DMS53 treated with DMSO at 0.1 percent for 48 hours (cell line): ENCODE results near the gene CENATAC.
"Not testable (repeated sequence)": the region's sequence is repeated elsewhere in the genome, so short reads cannot be mapped to it uniquely, and the experiment has no call there.

ENCODE experiments used
- DNase-seq: peaks from one replicate; lab custom pipeline; 2025; ENCODE audit not compliant: unreplicated experiment; lab: John Stamatoyannopoulos, UW

CENATAC gene

DNA sequence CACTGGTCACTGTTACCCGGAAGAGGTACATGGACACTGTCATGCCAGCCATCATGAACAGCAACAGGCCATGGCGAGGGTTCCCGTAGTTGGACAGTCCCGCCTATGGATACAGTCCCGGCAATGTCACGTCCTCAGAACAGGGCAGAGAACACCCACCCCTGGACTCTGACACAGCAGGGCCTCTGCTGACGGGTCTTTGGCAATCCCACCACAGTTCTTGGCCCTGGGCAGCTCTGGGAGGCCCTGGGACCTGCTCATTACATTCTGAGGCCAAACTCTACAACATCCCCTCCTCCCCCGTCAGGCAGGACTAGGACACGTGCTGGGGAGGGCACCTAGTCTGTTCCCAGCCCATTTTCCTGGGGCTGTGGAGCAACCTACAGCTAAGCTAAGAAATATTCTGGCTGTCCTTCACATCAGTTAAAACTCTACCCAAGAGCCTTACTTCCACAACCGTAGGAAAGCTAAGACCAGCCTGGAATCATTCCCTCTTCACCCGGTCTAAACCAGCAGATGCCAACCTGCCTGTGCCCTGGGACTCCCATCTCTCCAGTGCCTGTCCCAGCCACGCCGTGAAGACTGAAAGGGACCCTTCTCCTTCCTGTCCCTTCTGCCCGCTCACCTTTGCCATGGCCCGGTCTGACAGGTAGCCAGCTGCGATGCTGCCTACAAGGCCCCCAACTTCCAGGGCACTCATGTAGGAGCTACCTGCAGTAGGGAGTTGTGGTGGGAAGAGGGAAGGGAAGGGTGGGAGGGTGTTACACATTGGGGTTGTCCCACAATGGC, 28.2 kb downstream of the CENATAC start:
- DNase-seq = no peak

DNA sequence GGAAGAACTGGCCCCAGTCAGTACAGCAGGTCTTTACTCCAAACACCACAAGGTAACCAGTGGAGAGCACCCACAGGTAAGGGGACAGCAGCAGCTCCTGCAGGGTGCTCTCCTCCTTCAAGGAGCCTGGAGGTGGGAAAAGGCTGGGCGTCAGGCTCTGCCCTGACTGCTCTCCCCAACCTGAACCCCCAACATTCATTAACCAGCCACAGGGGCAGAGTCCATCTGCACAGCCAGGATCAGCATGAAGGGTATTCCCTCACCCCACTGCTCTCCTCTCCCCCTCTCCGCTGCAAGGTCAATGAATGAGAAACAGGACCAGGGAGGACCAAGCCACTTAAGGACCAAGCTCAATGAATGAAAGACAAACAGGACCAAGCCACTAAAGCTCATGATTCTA, 29.0 kb downstream of the CENATAC start:
- no peak for DNase-seq

DNA sequence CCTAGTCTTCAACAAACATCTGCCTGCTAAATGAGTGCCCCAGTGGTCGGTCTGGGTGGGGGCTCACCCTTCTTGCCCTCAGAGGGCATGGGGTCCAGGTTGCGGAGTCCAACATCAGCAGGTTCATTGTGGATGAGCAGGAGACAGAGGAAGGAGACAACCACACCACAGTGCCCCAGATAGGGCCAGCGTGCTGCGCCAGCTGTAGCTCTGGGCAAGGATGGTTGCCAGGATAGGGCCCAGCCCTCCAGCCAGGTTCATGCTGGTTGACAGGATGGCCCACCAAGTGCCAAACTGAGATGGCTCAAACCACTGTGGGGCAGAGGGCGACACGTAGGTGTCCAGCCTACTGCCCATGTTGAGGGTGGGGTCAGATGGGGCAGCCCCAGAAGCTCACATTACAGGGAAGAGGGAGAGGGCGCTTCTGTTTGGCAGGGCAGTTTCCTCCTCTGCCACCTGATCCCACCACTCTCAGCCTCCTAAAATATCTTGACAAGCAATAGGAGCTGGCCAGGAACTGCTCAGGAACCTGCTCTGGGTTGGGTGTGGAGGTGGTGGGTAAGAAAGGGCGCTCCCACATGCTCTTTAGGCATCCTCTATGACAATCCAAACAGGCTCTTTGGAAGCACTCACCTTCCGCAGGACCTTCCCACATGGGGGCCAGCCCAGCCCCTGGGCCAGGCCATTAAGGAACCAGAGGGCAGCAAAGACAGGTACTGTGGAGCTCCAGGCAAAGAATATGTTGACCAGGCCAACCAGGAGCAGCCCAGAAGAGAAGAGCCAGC, 29.8 kb downstream of the CENATAC start:
- DNase-seq = no peak

DNA sequence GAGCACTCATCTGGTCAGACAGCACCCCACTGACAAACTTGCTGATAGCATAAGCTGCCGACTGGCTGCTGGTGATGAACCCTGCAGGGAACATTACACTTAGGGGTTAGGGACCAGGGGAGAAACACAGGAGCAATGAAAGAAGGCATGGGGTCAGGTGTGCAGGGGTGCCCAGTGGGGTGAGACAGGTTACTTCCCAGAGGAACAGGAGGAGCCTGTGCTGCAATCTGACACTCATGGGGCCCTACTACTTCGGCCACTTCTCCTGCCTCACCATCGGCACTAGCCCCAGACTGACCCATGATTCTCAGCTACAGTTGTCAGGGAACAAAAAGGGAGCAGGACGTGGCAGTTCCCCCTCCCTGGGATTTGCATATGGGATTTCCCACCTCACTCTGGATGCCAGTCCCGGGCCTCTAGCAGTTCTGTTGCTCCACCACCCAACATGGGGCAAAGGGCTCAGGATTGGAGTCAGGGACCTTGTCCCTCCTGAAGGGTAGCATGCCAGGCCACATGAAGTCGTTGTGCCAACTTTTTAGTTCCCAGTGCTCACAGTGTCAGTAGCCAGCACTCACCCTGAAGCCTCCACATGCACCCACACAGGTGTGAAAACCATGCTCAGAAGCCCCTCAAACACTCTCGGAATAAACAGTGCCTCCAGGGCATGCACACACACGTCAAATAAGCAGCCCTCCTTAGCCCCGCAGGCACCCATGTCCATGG, 30.6 kb downstream of the CENATAC start:
- DNase-seq = no peak

DNA sequence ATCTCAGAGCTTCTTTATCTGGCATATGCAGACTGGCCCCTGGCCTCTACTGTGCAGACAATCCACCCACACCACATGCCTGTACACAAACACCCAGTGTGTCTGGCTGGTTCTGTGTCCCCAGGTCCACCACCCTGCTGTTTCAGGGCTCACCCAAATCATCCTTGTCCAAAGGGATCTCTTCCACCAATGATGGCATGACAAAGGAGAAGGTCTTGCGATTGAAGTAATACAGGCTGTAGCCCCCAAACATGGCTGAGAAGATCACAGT, 31.1 kb downstream of the CENATAC start:
- DNase-seq = no peak

DNA sequence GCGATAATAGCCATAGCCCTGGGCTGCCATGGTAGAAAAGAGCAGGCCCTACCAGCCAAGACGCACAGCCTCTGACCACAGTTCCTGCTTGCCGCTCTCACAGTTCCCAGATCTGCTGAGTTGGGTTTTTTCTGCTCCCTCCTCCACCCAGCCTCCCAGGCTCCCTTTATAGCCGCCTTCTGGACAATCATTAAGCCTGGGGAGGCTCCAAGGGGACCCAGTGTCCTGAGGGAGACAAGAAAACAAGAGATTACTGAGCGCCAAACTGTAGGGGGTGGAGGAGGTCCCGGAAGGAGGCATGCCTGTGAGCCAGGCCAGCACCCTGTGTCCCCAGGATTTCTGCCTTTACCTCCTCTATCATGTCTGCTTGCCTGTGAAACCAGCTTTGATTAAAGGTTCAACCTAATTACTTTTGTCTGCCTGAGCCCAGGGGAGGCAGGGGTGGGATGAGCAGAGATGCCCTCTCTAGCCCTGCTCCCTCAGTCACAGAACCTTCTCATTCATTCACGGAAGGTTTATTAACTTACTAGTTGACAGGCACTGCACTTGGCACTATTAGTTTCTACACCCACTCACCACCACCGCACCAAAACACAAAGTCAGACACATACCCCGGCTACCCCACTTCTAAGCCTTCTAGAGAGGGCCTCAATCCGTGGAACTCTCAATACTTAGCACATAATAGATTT, 31.5 kb downstream of the CENATAC start:
- no peak for DNase-seq

DNA sequence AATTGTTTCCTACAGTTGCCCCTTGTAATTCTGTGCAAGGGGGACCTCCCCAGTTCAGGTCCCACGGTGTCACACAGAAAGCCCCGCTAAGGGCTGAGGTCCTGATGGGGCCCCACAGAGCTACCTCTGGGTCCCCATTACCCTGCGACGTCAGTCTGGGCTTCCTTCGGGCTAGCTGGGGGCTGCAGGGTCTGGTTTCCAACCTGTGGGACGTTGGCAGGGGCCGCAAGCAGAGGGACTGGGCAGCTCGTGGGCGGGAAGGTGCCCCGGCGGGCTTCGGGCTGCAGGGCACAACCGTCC, 32.0 kb downstream of the CENATAC start:
- DNase-seq = no peak

DNA sequence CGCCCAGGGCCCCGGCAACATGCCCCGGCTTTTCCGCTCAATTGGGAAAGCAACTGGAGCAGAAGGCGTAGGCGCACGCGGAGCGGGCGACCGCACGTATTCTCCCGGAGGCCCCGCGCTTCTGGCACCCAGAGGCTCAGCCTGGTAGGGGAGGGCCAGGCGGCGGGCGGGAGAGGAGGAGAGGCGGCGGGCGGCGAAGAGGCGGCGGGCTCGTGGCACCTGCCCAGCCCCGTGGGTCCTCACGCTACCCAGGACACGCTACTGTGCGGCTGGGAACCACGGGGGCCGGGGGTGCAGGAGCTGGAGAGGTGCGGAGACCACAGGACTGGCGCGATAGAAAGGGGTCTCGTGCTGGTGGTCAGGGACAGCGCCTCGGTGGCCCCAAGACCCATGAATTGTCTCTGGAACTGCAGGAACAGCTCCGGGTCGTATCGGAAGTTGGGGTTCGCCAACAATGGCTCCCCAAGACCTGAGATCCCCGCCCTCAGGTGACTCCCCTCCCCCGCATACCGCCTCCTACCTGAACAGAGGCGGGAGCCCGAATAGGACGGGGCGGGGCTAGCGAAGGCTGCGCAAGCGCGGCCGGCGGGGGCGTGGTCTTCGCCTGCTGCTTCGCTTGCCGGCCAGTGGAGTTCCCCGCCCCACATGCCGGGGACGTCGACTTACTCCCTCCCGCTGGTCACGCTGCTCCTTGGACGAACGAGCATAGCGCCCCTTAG, 32.5 kb downstream of the CENATAC start, which contains the start of gene SLC37A4:
TSS of gene SLC37A4 (minus strand) at position 549 of the 719 bp plus-strand sequence.
- DNase-seq = peak; percentile 94

DNA sequence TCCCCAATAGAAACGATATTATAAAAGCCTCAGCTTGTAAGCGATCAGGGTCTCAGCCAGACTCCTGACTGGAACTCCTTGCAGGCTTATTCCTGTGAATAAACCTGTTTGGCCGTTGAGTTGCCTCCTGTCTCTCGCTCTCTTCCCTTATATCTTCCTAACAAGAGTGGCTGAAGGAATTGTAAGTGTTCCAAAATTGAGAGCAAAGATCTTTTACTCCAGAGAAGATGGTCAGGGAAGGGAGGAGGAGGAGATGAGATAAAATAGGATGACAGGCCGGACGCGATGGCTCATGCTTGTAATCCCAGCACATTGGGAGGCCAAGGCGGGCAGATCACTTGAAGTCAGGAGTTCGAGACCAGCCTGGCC, 34.0 kb downstream of the CENATAC start:
- no peak for DNase-seq

DNA sequence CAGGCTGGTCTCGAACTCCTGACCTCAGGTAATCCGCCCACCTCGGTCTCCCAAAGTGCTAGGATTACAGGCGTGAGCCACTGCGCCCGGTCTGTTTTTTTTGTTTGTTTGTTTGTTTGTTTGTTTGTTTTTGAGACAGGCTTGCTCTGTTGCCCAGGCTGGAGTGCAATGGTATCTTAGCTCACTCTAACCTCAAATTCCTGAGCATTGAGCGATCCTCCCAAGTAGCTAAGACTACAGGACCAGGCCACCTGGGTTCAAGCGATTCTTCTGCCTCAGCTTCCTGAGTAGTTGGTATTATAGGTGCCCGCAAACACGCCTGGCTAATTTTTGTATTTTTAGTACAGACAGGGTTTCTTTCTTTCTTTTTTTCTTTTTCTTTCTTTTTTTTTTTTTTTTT, 35.5 kb downstream of the CENATAC start:
- not testable (repeated sequence) for DNase-seq

DNA sequence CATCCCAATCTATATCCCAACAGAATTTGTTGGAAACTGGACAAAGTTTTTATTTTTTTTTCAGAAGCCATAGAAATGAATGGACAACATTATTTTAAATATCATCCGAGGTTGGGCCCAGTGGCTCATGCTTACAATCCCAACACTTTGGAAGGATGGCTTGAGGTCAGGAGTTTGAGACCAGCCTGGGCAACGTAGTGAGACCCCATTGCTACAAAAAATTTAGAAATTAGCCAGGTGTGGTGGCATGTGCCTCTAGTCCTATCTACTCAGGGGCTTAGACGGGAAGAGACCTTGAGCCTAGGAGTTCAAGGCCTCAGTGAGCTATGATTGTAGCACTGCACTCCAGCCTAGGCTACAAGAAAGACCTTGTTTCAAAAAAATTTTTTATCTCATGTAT, 36.9 kb downstream of the CENATAC start:
- DNase-seq = no peak

DNA sequence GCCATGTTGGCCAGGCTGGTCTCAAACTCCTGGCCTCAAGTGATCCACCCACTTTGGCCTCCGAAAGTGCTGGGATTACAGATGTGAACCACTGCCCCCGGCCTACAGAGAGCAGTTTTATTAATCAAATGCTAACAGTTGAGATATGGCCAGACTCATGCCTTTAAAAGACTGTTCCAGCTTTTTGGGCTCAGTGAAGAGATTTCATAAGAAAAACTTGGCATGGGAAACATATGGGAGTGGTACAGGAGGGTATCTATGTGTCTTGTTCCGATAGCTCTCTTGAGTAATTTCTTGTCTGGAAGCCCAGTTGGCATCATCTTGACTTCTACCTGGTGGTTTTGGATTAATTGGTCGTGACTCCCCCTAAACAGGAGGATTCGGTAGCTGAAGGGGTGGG, 40.9 kb downstream of the CENATAC start:
- DNase-seq = no peak

DNA sequence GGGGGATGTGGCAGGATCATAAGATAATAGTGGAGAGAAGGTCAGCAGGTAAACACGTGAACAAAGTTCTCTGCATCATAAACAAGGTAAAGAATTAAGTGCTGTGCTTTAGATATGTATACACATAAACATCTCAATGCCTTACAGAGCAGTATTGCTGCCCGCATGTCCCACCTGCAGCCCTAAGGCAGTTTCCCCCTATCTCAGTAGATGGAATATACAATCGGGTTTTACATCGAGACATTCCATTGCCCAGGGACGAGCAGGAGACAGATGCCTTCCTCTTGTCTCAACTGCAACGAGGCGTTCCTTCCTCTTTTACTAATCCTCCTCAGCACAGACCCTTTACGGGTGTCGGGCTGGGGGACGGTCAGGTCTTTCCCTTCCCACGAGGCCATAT, 41.5 kb downstream of the CENATAC start:
- not testable (repeated sequence) for DNase-seq

DNA sequence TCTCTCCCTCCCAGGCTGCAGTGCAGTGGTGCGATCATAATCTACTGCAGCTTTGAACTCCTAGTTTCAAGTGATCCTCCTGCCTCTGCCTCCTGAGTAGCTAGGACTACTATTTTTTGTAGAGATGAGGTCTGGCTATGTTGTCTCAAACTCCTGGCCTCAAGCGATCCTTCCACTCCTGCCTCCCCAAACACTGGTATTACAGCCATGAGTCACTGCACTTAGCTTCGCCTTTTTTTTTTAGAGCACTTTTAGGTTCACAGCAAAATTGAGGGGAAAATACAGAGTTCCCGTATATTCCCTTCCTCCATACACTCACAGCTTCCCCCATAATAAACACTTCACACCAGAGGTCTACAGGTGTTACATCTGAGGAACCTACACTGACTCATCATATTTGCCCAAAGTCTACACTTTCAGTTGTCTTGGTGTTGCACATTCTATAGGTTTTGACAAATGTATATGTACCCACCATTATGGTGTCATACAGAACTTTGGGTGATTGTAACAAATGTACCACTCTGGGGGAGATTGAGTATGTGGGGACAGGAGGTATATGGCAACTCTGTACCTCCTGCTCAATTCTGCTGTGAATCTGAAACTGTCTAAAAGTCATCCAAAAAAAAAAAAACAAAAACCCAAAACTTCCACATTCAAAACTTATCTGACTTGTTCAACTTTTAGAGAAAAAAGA, 44.0 kb downstream of the CENATAC start:
- DNase-seq = peak; percentile 90

DNA sequence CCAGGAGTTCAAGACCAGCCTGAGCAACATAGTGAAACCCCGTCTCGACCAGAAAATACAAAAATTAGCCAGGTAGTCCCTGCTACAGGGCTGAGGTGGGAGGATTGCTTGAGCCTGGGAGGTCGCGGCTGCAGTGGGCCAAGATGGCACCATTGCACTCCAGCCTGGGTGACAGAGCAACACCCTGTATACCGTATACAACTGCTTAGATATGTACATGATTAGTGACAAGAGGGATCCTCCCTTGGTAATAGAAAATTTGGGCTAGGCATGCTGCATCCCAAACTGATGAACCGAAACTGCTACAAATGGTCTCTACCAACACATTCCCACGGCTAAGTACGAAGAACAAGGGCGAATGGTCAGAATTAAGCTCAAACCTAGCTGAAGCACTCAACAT, 45.0 kb downstream of the CENATAC start:
- no peak for DNase-seq

DNA sequence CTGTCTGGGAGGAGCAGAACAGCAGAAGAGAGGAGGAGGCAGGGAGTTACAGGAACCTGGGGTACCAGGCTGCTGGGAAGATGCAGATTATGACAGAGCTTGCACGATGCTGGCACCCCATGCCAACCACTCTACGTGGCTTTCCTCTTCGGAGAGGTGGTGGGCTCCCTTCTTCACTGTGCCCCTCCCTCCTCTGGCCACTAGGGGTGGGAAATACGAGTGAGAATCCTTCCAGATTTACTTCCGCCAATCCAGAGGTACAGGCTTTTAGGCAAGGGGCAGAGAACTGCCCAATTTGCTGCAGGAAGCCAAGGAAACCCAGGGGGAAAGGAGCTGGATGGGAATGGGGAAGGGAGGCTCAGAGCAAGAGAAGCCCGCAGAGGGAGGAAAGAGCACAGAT, 46.8 kb downstream of the CENATAC start:
- DNase-seq = no peak

DNA sequence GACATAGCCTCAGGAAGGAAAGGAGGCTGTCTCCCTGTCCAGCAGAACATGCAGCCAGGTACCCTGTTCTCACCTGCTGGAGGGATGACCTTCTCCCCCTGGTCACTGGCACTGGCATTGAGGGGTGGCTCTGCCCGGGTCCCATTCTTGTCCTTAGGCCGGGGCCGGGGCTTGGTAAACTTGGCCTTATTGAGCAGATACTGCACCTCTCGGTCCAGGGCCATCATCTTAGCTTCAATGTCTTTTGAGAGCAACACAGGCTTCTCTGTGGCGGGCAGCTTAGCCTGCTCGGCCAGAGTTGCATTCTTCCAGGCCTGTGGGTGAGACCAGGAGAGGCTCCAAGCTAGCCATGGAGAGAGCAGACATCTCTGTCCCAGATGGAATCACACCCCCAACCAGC, 48.6 kb downstream of the CENATAC start:
- no peak for DNase-seq

DNA sequence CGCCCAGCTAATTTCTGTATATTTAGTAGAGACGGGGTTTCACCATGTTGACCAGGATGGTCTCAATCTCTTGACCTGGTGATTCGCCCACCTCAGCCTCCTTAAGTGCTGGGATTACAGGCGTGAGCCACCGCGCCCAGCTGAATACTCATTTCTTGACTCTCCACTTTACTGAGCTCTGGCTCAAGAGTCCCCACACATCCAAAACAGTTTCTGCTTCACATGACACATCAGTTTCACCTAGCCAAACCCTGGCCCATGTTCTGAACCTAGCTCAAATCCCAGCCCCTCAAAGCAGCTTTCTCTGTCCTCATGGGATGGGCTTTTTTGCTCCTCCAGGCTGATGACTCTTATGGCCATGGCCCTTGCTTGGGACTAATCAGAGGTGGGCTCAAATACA, 49.3 kb downstream of the CENATAC start:
- no peak for DNase-seq

DNA sequence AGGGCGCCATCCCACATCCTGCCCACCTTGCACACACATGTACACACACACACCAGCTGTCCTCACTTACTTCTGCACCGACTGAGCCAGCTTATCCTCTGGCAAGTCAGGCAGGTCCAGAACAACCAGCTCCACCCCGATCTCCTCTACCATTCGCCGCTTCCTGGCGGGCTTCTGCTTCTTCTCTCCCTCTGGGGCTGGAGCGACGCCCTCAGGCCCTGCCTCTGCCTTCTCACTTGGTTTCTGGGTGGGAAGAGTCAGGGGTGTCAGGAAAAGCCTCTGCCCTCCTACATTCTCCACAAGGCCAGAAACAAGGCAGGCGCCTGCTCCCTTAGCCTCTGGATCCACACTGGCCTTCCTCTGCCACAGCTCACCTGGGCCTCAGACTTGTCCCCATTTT, 50.7 kb downstream of the CENATAC start:
- no peak for DNase-seq

DNA sequence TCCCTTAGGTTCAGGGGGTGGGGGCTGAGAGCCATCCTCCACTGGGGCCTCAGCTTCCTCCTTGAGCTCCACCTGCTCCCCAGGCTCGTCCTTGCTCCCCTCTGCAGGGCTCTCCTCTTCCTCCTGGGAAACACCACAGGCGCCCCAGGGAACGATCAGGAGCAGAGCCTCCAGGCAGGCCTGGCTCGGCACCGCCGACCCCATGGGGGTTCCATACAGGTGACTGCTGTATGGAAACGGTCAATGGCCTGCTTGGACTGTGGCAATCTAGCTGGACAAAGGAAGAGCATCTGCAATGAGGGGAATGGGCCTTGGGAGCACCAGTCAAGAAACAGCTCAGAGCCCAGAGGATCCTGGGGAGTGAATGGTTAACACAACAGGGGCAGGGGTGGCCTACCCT, 51.1 kb downstream of the CENATAC start:
- DNase-seq = no peak
